Effector CD8-positive, alpha-beta T cell (primary cell): ENCODE results near the gene FXYD3.
"Not testable (repeated sequence)": the region's sequence is repeated elsewhere in the genome, so short reads cannot be mapped to it uniquely, and the experiment has no call there.

Experiments used
- DNase-seq: peaks from one replicate; lab custom pipeline; 2025; lab: John Stamatoyannopoulos, UW

FXYD3 gene

DNA sequence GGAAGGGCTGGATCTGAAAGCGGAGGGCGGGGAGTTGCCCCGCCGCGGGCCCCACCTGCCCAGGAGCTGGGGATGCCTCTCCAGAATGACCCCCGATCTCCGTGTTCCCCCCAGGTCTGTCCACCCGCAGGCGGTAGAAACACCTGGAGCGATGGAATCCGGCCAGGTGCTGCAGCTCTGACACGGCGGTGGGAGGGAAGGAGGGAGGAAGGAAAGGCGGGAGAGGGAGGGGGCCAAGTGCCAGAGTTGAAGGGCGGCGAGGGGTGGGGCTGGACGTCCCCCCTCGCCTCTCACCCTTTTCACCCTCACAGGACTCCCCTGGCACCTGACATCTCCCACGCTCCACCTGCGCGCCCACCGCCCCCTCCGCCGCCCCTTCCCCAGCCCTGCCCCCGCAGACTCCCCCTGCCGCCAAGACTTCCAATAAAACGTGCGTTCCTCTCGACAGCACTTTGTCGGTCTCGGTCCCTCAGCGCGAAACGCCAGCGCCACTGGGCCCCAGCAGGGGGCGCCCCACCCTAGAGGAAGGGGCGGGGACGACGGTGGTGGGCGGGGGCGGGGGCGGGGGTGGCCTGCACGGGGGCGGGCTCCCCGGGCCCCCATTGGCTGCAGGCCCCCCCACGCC is 27.1 kb downstream of the FXYD3 start:
- DNase-seq: peak; percentile 71

DNA sequence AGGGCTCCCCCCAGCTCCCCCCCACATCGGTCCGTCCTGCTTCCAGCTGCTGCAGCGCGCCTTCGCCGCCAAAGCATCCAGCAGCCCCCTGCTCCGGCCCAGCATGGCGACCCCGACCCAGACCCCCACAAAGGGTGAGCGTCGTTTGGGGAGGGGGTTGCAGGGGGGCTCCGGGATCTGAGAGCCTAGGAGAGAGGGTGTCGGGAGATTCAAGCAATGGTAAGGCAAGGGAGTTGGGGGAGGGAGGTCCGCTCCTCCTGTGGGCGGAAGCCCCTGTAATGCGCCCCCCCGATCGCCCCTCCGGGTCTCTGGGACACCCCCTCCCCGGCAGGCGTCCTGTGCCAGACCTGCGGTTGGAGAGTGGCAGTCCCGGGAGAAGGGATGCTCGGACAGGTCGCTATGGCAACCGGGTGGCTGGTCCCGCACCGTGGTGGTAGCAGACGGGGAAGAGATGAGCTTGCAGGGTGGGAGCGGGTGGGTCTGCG is 27.6 kb downstream of the FXYD3 start, which contains the start of gene FXYD7:
TSS of gene FXYD7 (plus strand) at position 25 of the 485 bp plus-strand sequence. CDS start at position 104, 79 bp downstream.
- no peak for DNase-seq

DNA sequence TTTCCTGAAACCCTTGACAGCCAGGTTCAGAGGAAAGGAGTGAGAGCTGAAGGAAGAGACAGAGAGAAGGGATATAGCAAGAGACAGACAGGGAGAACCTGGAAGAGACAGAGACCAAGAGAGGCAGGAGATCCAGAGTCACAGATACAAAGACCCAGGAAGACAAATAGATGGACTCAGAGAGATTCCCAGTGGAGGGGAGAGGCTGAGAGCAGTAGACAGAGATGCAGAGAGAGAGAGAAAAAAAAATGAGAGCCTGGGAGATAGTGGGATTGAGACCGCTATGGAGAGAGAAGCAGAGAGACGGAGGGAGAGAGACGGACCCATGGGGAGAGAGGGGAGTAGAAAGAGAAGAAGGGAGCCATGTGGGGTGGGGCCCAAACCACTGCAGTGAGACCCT is 28.2 kb downstream of the FXYD3 start:
- DNase-seq: no peak

- no peak for DNase-seq
These were observed 28.6 kb downstream of the FXYD3 start for GRCh38 chr19:35144259-35144599.

DNA sequence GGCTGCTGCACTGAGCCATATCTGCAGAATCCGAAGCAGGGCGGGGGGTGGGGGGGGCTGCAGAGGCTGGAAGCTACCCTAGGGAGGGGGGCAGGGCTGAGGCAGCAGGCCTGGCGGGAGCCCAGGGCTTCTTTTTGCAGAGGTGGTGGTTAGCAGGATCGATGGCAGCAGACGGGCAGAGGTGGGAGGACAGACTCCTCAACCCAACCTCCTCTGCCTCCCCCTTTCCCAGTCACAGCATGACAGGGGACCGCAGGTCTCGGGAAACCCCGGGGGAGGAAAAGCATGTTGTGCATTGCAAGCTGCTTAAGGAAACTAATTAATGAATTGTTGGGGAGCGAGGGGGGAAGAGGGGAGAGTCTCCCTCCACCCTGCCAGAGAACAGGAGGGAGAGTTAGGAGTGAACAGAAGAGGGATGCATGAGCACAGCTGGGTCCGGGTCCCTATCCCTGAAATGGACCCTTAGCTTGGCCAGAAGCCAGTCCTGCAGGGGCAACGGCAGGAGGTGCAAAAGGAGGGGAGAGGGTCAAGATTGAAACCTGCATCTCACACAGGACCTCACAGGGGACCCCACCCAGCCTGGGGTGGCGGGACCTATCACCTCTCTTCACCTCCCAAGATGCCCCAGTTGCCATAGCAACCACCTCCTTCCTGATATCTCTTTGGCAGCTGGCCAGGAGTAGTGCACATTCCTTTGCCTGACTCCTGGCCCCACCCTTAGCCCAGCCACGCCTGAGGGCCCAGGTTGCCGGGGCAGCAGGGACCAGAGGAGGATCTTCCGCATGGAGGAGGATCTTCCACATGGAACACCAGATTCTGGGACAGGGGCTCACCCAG is 29.2 kb downstream of the FXYD3 start:
- no peak for DNase-seq

DNA sequence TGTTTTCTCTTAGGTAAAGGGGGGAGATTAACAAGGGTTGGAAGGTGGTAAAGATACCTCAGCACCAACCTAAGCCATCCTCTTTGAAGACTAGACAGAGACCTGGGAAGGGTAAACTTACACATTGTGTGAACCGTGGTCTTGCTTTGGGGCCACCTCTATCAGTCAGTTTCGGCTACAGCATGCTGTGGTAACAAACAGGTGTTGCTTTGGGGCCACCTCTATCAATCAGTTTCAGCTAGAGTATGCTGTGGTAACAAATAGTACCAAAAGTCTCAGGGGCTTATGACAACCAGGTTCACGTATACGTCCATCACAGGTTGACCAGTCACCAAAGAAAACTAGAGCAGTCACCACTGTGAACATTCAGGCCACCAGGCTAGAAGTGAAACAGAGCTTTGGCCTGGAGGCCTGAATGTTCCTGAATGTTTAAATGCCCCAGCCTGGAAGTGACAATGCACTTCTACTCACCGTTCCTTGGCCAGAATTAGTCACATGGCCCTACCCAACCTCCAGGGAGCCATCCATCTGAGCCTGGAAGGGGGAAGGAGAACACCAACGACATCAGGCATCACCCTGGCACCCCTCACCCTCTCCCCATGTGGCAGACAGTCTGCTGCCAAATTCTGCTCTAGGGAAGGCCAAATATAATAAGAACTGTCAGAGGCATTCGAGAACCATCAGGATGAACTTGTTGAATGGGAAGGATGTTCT is 31.3 kb downstream of the FXYD3 start:
- DNase-seq: no peak

- DNase-seq: no peak
These were observed 33.8 kb downstream of the FXYD3 start for GRCh38 chr19:35149463-35149862.

DNA sequence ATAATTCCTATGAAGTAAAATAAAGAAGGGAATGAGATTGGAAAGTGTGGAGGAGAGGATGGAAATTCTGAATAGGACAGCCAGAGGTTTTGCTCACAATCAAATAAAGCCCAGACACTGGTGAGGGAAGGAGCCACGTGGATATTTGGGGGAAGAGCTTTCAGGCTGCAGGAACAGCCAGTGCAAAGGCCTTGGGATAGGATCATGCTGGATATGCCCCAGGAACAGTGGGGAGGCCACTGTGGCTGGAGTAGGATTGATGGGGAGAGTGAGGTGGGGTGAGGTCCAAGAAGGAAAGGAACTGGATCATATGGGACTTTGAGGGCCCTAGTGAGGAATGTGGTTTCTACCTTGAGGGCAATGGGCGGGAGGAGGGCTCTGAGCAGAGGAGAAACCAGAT is 34.8 kb downstream of the FXYD3 start:
- no peak for DNase-seq

- no peak for DNase-seq
These were observed 35.8 kb downstream of the FXYD3 start for GRCh38 chr19:35151273-35152065.

- not testable (repeated sequence) for DNase-seq
These were observed 37.5 kb downstream of the FXYD3 start for GRCh38 chr19:35153129-35153522.

DNA sequence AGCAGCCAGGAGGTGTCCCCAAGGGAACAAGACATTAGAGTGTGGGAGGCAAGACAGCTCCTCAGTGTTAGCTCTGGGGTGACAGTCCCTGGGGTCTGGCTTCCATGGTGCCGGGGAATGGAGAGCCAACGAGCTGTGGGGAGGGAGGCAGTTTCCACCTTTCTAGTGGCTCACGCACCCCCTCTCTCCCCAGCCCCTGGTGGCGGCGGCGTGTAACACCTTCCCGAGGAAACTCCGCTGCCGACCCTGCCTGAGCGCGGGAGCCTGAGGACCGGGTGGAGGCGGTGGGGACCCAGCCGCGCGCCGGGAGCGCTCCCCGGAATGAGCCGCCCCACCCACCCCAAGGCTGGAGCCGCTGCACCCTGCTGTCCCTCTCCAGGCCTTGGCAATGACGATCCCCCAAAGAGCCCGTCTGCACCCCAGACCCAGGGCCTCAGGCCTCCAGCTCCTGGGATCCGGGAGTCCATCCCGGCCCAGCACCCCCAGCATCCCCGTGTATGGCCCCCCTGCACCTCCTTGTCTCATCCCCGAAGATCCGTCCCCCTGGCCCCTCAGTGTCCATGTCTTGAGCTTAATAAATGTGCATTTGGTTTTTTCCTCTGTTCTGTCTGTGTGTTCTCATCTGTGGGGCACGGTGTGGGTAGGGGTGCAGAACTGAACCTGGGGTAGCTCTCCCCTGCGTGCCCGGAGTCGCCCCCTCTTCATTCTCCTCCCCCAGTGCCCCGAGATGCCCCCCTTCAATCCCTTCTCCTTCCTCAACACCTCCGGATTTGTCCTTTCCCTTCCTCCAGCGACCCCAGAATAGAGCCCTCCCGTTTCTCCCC is 38.3 kb downstream of the FXYD3 start:
- DNase-seq: peak; percentile 59

GRCh38 chr19:35154525-35155406 is 39.1 kb downstream of the FXYD3 start, which contains the start of gene FXYD5:
TSS of gene FXYD5 (plus strand) at chr19:35154735. CDS start at chr19:35155551, 816 bp downstream.
- peak; percentile 44 for DNase-seq

DNA sequence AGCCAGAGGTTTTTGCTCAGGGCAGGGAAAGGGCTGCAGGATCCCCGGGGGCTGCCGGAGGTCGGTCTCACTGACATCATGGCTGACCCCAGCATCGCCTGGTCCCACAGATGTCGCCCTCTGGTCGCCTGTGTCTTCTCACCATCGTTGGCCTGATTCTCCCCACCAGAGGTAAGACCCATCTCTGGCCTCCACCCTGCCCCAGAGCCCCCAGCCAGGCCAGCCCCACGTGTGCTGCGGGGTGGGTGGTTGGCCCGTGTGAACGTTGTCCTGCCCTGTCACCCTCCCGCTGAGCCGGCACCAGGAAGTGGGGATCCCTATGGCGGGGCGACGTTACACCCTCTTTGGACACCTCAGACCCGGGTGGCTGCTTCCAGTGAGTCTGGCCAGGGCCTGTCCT is 39.8 kb downstream of the FXYD3 start:
- no peak for DNase-seq

- no peak for DNase-seq
These were observed 40.5 kb downstream of the FXYD3 start for GRCh38 chr19:35155981-35156672.

DNA sequence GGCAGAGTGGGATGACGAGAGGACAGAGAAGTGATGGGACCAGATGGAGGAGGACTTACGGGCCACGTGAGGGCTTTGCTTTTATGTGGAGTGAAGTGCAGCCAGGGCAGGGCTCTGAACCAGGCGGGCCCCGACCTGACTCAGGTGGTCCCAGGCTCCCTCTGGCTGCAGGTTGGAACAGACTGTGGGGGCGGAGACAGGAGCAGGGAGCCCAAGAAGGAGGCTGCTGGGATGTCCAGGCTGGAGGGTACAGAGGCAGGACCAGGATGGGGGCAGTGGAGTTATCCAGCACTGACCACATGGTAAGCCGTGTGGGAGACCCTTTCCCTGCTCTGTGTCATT is 41.0 kb downstream of the FXYD3 start:
- DNase-seq: no peak

DNA sequence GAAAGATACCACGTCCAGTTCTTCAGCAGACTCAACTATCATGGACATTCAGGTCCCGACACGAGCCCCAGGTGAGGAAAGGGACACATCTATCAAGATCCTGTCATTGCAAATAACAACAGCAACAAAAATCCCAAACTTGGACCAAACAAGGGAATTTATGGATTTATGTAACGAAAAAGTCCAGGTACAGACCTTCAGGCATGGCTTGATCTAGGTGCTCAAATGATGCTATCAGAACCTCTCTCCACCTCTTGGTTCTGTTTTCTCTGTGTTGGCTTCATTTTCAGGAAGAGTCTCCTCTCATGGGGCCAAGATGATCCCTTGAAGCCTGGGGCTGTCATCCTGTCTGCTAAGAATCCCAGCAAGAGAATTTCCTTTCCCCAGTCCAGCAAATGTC is 41.8 kb downstream of the FXYD3 start:
- no peak for DNase-seq

DNA sequence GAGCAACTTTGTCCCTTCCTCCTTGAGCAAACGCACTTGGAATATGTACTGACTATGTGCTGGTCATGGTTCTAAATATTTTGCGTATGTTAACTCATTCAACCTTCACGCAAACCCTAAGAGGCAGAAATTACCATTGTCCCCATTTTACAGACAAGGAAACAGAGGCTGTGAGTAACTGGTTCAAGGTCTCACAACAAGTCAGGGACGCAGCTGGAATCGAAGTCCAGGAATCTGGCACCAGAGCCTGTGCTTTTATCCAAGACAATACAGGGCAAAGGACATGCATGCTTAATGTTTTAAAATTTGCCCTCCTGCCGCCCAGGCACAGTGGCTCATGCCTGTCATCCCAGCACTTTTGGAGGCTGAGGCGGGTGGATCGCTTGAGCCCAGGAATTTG is 44.0 kb downstream of the FXYD3 start:
- DNase-seq: no peak

- DNase-seq: no peak
These were observed 45.2 kb downstream of the FXYD3 start for GRCh38 chr19:35160629-35161433.

DNA sequence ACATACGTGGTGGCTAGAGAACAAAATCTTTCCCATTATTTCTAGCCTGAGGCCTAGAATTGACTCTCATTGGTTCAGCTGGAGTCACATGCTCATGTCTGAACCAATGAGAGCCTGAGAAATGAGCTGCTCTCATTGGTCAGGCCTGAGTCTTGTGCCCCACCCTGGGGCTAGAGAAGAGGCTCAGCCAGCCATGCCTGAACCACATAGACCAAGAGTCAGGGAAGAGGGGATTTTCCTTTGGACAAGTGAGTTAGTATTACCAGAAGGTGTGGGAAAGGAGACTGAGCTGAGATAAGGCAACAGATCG is 45.8 kb downstream of the FXYD3 start:
- no peak for DNase-seq
